ENCODE measurements around the gene SVIL. TPM values are rescaled to one million over a fixed set of nuclear protein-coding genes. Genes with fewer than 3 reads are reported as not detected.

The SVIL gene
- total RNA-seq, 1 donor from 2014 or later, result 58.5 TPM

DNA sequence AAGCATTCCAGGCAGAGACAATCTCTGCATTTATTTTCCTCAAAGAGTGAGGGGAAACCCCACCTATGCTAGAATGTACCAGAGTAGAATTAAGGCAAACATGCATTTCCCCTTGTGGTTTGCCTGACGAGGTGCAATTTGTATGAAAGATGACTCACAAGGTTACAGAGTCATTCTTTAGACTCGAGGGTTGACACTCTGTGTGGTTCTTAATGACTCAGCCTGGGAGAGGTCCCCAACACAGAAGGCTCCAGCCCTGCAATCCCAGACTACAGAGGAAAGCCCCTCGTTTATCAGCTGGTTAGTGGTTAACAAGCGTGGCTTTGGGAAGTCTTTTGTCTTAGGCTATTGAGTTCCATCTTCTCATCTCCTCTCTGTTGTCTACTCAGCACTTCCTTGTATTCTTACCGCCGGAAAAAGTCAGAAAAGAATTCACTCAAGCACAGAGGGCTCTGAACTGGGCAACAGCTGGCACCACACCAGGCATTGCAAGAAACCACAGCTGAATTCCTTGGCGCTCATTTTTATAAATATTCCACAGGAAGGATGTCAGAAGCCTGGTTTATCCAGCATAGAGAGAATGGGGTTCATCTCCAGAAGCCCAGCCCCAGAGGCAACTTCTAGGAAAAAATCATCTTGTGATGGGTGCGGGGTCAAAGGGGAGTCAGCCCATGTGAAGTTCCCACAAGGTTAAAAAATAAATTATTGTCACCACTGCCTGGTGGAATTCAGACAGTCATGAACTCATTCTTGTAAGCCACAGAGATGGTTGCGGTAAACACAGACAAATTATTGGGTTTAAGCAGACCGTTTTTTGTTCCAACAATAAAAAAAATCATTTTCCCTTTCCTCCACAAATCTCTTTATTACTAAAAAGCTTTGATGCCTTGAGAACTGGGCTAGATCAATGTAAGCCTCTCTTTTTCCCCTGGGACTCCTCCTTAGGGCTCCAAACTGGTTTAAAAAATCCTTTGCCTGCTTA lies 24.5 kb upstream of the SVIL start:
- TF ChIP-seq, protein P1, sequence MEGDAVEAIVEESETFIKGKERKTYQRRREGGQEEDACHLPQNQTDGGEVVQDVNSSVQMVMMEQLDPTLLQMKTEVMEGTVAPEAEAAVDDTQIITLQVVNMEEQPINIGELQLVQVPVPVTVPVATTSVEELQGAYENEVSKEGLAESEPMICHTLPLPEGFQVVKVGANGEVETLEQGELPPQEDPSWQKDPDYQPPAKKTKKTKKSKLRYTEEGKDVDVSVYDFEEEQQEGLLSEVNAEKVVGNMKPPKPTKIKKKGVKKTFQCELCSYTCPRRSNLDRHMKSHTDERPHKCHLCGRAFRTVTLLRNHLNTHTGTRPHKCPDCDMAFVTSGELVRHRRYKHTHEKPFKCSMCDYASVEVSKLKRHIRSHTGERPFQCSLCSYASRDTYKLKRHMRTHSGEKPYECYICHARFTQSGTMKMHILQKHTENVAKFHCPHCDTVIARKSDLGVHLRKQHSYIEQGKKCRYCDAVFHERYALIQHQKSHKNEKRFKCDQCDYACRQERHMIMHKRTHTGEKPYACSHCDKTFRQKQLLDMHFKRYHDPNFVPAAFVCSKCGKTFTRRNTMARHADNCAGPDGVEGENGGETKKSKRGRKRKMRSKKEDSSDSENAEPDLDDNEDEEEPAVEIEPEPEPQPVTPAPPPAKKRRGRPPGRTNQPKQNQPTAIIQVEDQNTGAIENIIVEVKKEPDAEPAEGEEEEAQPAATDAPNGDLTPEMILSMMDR (conservative IDR thresholded peaks at IDR 0.05; ENCODE audit: low read depth, low read length), result peak; percentile 56
- H3K4me3 ChIP-seq (ENCODE audit: low read depth, low read length), result no peak overlapping the region
- DNase-seq (ENCODE audit: low read depth), result peak; percentile 100

DNA sequence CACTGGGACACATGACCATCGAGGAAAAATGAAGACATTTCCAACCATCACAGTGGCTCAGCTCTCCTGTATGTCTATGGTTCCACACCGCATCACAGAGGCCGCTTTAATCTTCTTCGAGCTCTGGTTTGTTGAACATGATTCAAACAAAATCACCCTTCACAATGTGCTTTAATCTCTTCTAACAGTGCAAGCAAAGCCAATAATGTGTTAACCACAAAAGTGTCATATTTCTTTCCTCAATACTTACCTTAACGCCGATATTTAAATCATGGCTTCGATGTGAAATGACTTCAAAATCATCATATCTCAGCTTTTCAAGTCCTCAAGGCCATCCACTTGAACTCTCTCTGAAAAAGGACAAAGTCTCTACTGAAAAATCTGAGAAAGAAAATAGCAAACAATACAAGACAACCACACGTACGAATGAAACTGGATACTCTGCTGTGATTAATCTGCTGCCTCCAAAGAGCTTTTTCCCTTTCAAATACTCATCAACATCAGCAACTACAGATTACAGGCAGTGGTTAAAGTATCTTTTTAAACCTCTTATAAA lies 23.0 kb upstream of the SVIL start:
- no peak for DNase-seq (ENCODE audit: low read depth)
- no peak overlapping the region for H3K4me3 ChIP-seq (ENCODE audit: low read depth, low read length)
- TF ChIP-seq, protein P1 (conservative IDR thresholded peaks at IDR 0.05; ENCODE audit: low read depth, low read length), result no peak

DNA sequence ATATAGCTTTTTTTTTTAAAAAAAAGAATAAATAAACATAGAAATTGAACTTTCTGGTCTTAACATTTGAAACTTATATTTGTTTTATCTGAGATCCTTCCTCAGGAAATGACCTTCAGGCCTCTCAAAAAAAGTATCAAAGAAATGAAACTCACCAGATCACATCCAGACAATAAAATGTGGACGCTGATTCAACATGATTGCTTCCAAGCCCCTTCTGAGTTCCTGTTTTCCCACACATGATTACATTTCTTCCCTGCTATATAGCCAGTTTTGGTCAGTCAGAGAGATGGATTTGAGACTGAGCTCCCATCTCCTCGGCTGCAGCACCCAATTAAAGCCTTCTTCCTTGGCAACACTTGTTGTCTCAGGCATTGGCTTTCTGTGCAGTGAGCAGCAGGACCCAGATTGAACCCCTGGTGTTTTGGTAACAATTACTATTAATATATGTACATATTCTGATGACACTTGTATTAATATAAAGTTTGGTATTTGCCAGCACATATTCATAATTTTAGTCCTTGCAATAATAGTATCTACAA lies 21.8 kb upstream of the SVIL start:
- H3K4me3 ChIP-seq (ENCODE audit: low read depth, low read length), result no peak overlapping the region
- DNase-seq (ENCODE audit: low read depth), result no peak
- TF ChIP-seq, protein P1 (conservative IDR thresholded peaks at IDR 0.05; ENCODE audit: low read depth, low read length), result no peak

DNA sequence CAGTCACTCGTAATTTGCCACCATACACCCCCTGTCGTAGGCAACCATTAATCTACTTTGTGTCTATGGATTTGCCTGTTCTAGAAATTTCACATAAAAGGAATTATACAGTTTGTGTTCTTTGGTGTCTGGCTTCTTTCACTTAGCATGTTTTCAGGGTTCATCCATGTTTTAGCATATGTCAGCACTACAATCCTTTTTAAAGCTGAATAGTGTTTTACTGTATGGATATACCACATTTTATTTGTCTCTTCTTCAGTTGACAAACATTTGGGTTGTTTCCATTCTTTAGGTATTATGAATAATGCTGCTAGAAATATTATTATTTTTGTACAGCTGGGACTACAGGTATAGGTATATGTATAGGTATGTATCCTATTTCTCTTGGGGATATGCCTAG lies 17.4 kb upstream of the SVIL start:
- no peak for DNase-seq (ENCODE audit: low read depth)
- TF ChIP-seq, protein P1 (conservative IDR thresholded peaks at IDR 0.05; ENCODE audit: low read depth, low read length), result no peak

DNA sequence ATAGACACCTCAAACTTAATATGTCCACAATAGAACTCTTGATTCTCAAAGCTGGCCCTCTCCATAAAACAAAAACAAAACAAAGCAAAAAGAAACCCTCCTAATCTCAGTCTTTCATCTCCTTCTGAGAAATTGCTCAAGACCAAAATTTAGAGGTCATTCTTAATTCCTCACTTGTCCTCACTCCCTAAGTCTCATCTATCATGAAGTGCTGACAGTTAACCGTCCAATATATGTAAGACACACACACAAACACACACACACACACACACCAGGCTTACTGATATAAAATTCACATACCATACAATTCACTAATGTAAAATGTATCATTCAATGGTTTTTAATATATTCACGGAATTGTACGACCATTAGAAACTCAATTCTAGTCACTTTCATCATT lies 17.0 kb upstream of the SVIL start:
- TF ChIP-seq, protein P1 (conservative IDR thresholded peaks at IDR 0.05; ENCODE audit: low read depth, low read length), result no peak
- H3K4me3 ChIP-seq (ENCODE audit: low read depth, low read length), result no peak overlapping the region
- no peak for DNase-seq (ENCODE audit: low read depth)

More for the DNA sequence above, 17.4 kb upstream of the SVIL start:
- H3K4me3 ChIP-seq (ENCODE audit: low read depth, low read length), result no peak overlapping the region

DNA sequence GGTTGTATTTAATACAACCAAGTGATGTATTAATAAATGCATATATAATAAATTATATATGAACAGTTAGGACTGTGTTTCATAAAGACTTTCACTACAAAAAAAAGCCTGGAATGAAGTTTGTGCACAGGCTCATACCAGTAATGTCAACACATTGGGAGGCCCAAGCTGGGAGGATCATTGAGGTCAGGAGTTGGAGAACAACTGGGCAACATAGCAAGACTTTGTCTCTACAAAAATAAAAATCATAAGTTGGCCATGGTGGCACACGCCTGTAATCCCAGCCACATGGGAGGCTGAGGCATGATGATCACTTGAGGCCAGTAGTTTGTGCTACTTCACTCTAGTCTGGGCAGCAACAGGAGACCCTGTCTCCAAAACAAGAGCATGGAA lies 15.8 kb upstream of the SVIL start:
- TF ChIP-seq, protein P1 (conservative IDR thresholded peaks at IDR 0.05; ENCODE audit: low read depth, low read length), result no peak
- DNase-seq (ENCODE audit: low read depth), result no peak

More for the DNA sequence above, 15.8 kb upstream of the SVIL start:
- H3K4me3 ChIP-seq (ENCODE audit: low read depth, low read length), result no peak overlapping the region

Data from epithelial cell of proximal tubule (primary cell).